Testis (tissue), 2 donors: Measurements from ENCODE around the gene SAE1.

Experiments used
- POLR2A ChIP-seq: fragments of 450-650 bp; IDR thresholded peaks from one replicate; pipeline ENCODE4 v1.6.1; 2017; ENCODE audit warnings: antibody characterized with exemption, mild to moderate bottlenecking, moderate library complexity
- TF ChIP-seq, protein P1 (sequence below), 3 experiments: fragments of 450-650 bp in 2 of 3; fragments of 200-600 bp in 1 of 3; sonication (generic) in 1 of 3; IDR thresholded peaks; one replicate each; pipeline ENCODE4 v1.5.1; 2016 to 2019; ENCODE audit warnings: antibody characterized with exemption in 3 of 3, mild to moderate bottlenecking in 2 of 3, moderate library complexity in 1 of 3

DNA sequence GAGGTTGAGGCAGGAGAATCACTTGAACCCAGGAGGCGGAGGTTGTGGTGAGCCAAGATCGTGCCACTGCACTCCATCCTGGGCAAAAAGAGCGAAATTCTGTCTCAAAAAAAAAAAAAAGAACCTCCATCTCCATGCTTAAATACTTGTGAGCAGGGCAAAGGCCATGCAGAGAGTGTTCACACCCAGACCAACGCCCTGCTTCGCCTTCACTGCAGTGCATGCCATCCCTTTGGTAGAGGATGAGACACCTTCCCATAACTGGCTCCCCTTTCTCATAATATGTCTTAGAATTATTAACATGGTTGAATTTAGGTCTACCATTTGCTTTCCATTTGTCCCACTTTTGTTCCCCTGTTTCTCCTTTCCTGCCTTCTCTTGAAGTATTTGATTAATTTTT, 84.9 kb downstream of the SAE1 start:
- TF ChIP-seq POLR2A = no peak
- TF ChIP-seq, protein P1, sequence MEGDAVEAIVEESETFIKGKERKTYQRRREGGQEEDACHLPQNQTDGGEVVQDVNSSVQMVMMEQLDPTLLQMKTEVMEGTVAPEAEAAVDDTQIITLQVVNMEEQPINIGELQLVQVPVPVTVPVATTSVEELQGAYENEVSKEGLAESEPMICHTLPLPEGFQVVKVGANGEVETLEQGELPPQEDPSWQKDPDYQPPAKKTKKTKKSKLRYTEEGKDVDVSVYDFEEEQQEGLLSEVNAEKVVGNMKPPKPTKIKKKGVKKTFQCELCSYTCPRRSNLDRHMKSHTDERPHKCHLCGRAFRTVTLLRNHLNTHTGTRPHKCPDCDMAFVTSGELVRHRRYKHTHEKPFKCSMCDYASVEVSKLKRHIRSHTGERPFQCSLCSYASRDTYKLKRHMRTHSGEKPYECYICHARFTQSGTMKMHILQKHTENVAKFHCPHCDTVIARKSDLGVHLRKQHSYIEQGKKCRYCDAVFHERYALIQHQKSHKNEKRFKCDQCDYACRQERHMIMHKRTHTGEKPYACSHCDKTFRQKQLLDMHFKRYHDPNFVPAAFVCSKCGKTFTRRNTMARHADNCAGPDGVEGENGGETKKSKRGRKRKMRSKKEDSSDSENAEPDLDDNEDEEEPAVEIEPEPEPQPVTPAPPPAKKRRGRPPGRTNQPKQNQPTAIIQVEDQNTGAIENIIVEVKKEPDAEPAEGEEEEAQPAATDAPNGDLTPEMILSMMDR (IDR thresholded peaks at IDR 0.05) = no peak
